ENCODE measurements around the gene STX17. TPM values are rescaled to one million over a fixed set of nuclear protein-coding genes. Genes with fewer than 3 reads are reported as not detected.

STX17 gene
- total RNA-seq: 14.9 and 15.8 TPM in 2 replicates

DNA sequence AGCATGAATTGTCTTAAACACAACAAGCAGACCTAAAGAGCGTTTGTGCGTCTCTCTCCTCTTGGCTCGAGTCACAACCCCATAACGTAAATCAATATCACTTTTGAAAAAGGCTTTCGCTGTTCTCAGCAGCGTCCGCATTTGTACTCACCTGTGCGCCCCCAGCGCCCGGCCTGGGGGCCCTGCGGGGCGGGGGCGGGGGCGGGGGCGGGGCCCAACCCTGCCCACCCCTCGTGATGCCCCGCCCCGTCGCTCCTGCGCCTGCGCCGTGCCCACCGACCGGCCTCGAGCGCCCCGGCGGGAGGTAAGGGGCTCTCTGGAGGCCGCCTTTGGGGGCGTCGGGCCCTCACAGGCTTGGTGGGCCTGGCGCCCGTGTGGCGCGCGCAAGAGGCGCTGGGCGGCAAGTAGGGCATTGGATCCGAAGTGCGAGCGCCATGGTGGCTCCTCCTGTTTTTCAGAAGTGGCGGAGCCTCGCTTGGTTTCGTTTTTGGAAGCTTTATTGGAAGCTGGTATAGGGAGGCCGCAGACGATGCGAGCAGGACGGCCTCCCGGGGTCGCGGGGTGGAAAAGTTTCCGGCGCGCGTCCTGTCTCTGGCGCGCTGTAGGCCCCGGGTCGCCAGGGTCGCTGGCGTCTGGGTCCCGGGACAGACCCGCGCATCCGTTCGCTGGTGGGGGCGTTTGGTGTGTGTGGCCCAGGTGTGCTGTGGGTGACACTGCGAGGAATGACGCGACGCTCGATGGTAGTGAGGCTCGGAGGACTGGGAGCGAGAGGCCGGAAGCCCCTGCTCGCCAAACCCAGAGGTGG is at the start of gene STX17:
Gene STX17 (plus strand): TSS at position 252 of the 805 bp plus-strand sequence. CDS start 8,586 bp downstream, outside the sequence.

Other genes with a start within 250 kb of the STX17 start
- gene NR4A3, start 84.8 kb upstream of the STX17 start, total RNA-seq: 0.24 TPM in 1 of 2 replicates, not detected in the other
- gene ERP44, start 192.3 kb downstream of the STX17 start, total RNA-seq: 7.5 and 7.7 TPM in 2 replicates
- gene INVS, start 192.6 kb downstream of the STX17 start, total RNA-seq: 16.6 and 22.6 TPM in 2 replicates